H9 (cell line): Measurements from ENCODE around the gene SLC2A2. TPM values are rescaled to one million over a fixed set of nuclear protein-coding genes. Genes with fewer than 3 reads are reported as not detected.

Experiments
- DNase-seq: peaks from one replicate; pipeline ENCODE4 v3.0.0-alpha.2; 2017
- H2AFZ ChIP-seq: one replicate; pipeline ENCODE4 v1.6.1; 2013; ENCODE audit warnings: mild to moderate bottlenecking, low read length, control low read depth, moderate library complexity
- H2AK5ac ChIP-seq: 2 replicates; pipeline ENCODE4 v1.6.1; 2013; ENCODE audit warnings: low read length, control low read depth, mixed read lengths; ENCODE audit not compliant: insufficient read length
- H2BK120ac ChIP-seq: one replicate; pipeline ENCODE4 v1.6.1; 2013; ENCODE audit warnings: low read depth, mild to moderate bottlenecking, low read length, control low read depth, inconsistent platforms; ENCODE audit not compliant: poor library complexity, severe bottlenecking
- H2BK12ac ChIP-seq: 2 replicates; pipeline ENCODE4 v1.6.1; 2013; ENCODE audit warnings: low read length, control low read depth, mixed read lengths, low read depth; ENCODE audit not compliant: insufficient read length
- H2BK15ac ChIP-seq: 2 replicates; pipeline ENCODE4 v1.6.1; 2013; ENCODE audit warnings: low read depth, low read length, control low read depth
- H2BK20ac ChIP-seq: one replicate; pipeline ENCODE4 v1.6.1; 2013; ENCODE audit warnings: low read depth, mild to moderate bottlenecking, low read length, control low read depth, inconsistent platforms; ENCODE audit not compliant: poor library complexity, severe bottlenecking
- H2BK5ac ChIP-seq: 2 replicates; pipeline ENCODE4 v1.6.1; 2013; ENCODE audit warnings: low read length, control low read depth, mixed read lengths; ENCODE audit not compliant: insufficient read length
- H3K14ac ChIP-seq: 2 replicates; pipeline ENCODE4 v1.6.1; 2013; ENCODE audit warnings: low read length, control low read depth; ENCODE audit not compliant: insufficient read depth
- H3K18ac ChIP-seq: 2 replicates; pipeline ENCODE4 v1.6.1; 2013; ENCODE audit warnings: low read depth, mild to moderate bottlenecking, mixed read lengths, low read length, control low read depth; ENCODE audit not compliant: insufficient read length
- H3K23ac ChIP-seq: 2 replicates; pipeline ENCODE4 v1.6.1; 2013; ENCODE audit warnings: low read length, control low read depth, mixed read lengths, low read depth; ENCODE audit not compliant: insufficient read length
- H3K23me2 ChIP-seq: 2 replicates; pipeline ENCODE4 v1.6.1; 2013; ENCODE audit warnings: low read depth, mild to moderate bottlenecking, mixed read lengths, low read length, control low read depth; ENCODE audit not compliant: insufficient read length, poor library complexity, severe bottlenecking
- H3K27ac ChIP-seq: 2 replicates; pipeline ENCODE4 v1.5.1; 2013; ENCODE audit warnings: low read length, control low read depth, mixed read lengths, low read depth; ENCODE audit not compliant: insufficient read length
- H3K27me3 ChIP-seq: 2 replicates; pipeline ENCODE4 v1.6.1; 2013; ENCODE audit warnings: low read length, control low read depth, inconsistent platforms; ENCODE audit not compliant: insufficient read depth
- H3K4ac ChIP-seq: 2 replicates; pipeline ENCODE4 v1.6.1; 2013; ENCODE audit warnings: low read depth, mild to moderate bottlenecking, control low read depth, inconsistent platforms, low read length, moderate library complexity
- H3K4me1 ChIP-seq: 2 replicates; pipeline ENCODE4 v1.6.1; 2013; ENCODE audit warnings: low read length, control low read depth, inconsistent platforms; ENCODE audit not compliant: insufficient read depth
- H3K4me2 ChIP-seq: 2 replicates; pipeline ENCODE4 v1.6.1; 2013; ENCODE audit warnings: low read length, control low read depth, mixed read lengths; ENCODE audit not compliant: insufficient read length, insufficient read depth
- H3K56ac ChIP-seq: 2 replicates; pipeline ENCODE4 v1.6.1; 2013; ENCODE audit warnings: low read depth, mild to moderate bottlenecking, mixed read lengths, low read length, control low read depth; ENCODE audit not compliant: insufficient read length
- H3K79me1 ChIP-seq: 2 replicates; pipeline ENCODE4 v1.6.1; 2013; ENCODE audit warnings: low read depth, mild to moderate bottlenecking, moderate library complexity, low read length, control low read depth, inconsistent platforms; ENCODE audit not compliant: insufficient read depth, poor library complexity, severe bottlenecking
- H3K79me2 ChIP-seq: 2 replicates; pipeline ENCODE4 v1.6.1; 2013; ENCODE audit warnings: low read length, control low read depth, inconsistent platforms; ENCODE audit not compliant: insufficient read depth
- H3K9ac ChIP-seq: 2 replicates; pipeline ENCODE4 v1.6.1; 2013; ENCODE audit warnings: low read length, control low read depth, mixed read lengths; ENCODE audit not compliant: insufficient read length; ENCODE audit errors: extremely low read depth
- H3K9me3 ChIP-seq: one replicate; pipeline ENCODE4 v1.6.1; 2013; ENCODE audit warnings: low read depth, low read length, inconsistent platforms; ENCODE audit not compliant: control insufficient read depth
- H3T11ph ChIP-seq: one replicate; pipeline ENCODE4 v1.6.1; 2013; ENCODE audit warnings: mild to moderate bottlenecking, low read length, control low read depth, inconsistent platforms
- H4K20me1 ChIP-seq: one replicate; pipeline ENCODE4 v1.6.1; 2013; ENCODE audit not compliant: control insufficient read depth, insufficient read length, insufficient read depth
- H4K5ac ChIP-seq: 2 replicates; pipeline ENCODE4 v1.6.1; 2013; ENCODE audit warnings: low read depth, mild to moderate bottlenecking, mixed read lengths, low read length, control low read depth; ENCODE audit not compliant: insufficient read length
- H4K8ac ChIP-seq: replicated peaks from 2 replicates; pipeline ENCODE4 v1.6.1; 2013; ENCODE audit warnings: low read length, control low read depth, mixed read lengths, low read depth; ENCODE audit not compliant: insufficient read length
- H4K91ac ChIP-seq: 2 replicates; pipeline ENCODE4 v1.6.1; 2013; ENCODE audit warnings: low read depth, mild to moderate bottlenecking, moderate library complexity, mixed read lengths, low read length, control low read depth; ENCODE audit not compliant: insufficient read length
- H3K27ac Mint-ChIP-seq, 3 experiments: 2 replicates in 2 of 3; 3 replicates in 1 of 3; pipeline ENCODE4 v1.8.0; 2020 to 2021; ENCODE audit warnings: mixed read lengths in 3 of 3, mild to moderate bottlenecking in 1 of 3, moderate library complexity in 1 of 3
- H3K27me3 Mint-ChIP-seq: 2 replicates; pipeline ENCODE4 v1.8.0; 2021; ENCODE audit warnings: low read depth, mild to moderate bottlenecking, moderate library complexity, mixed read lengths
- H3K36me3 Mint-ChIP-seq, 3 experiments: 2 replicates in 2 of 3; 3 replicates in 1 of 3; pipeline ENCODE4 v1.8.0; 2020 to 2021; ENCODE audit warnings: low read depth in 3 of 3, mixed read lengths in 3 of 3; ENCODE audit not compliant: insufficient read depth in 1 of 3
- H3K4me1 Mint-ChIP-seq, 2 experiments: 2 replicates each; pipeline ENCODE4 v1.8.0; 2020; ENCODE audit warnings: mixed read lengths in 2 of 2
- H3K4me3 Mint-ChIP-seq, 2 experiments: 2 replicates in 1 of 2; 3 replicates in 1 of 2; pipeline ENCODE4 v1.8.0; 2020 to 2021; ENCODE audit warnings: mild to moderate bottlenecking in 2 of 2, mixed read lengths in 2 of 2, moderate library complexity in 1 of 2
- H3K9me3 Mint-ChIP-seq, 2 experiments: 2 replicates in 1 of 2; 3 replicates in 1 of 2; pipeline ENCODE4 v1.8.0; 2020; ENCODE audit warnings: mild to moderate bottlenecking in 2 of 2, mixed read lengths in 2 of 2, moderate library complexity in 1 of 2
- WGBS: extraction: QIAGEN DNeasy Blood & Tissue Kit; methylation state at CpG from one replicate; pipeline ENCODE4 v1.1.7; 2013; ENCODE audit warnings: missing lambda C conversion rate, low lambda C conversion rate, mixed read lengths; ENCODE audit not compliant: insufficient read length; ENCODE audit errors: extremely low coverage; 5-methylcytosine and 5-hydroxymethylcytosine counted together
- total RNA-seq: library from RNA; stranded (reverse); gene quantifications from 2 replicates; pipeline ENCODE4 v1.2.1, GENCODE V29; 2021
- TF ChIP-seq, protein P1 (sequence below): fragments of 200-600 bp; sonication (generic); conservative IDR thresholded peaks from 3 replicates; pipeline ENCODE4 v1.8.0; 2021; ENCODE audit warnings: antibody characterized with exemption, mild to moderate bottlenecking

Gene SLC2A2
- total RNA-seq, 1 experiment from 2014 or later = not detected

DNA sequence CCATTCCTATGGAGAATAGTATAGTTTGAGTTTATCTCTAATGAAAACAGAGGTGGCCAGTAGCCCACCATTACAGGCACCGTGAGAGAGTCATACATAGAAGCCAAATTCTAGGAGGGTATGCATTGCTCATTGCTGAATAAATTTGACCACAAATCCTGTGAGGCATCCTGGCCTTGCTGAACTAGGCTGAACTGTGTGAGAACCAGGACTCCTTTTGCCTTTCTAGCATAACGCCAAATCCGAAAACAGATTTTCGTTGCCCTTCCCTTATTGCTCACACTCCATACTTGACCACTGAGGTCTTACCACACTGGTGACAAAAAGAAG, 50.4 kb downstream of the SLC2A2 start:
- Histone ChIP-seq H2BK5ac (no peak overlapping the region), H2AFZ (no peak overlapping the region), H4K8ac (no peak overlapping the region), H3K56ac (no peak overlapping the region), H3T11ph (no peak overlapping the region), H3K4me1 (no peaks in the 10 kb centered on the region), H3K27ac (no peak overlapping the region), H3K18ac (no peak overlapping the region), H3K4me2 (no peak overlapping the region), H2BK12ac (no peak overlapping the region), H4K20me1 (no peaks in the 10 kb centered on the region), H3K14ac (no peak overlapping the region), H4K5ac (no peak overlapping the region), H2BK20ac (no peak overlapping the region), H3K79me1 (no peaks in the 10 kb centered on the region), H2BK120ac (no peak overlapping the region), H4K91ac (no peak overlapping the region), H3K79me2 (no peaks in the 10 kb centered on the region), H2BK15ac (no peak overlapping the region), H3K27me3 (no peaks in the 10 kb centered on the region), H3K23me2 (no peaks in the 10 kb centered on the region), H3K9ac (no peak overlapping the region), H3K9me3 (no peaks in the 10 kb centered on the region), H2AK5ac (no peak overlapping the region), H3K23ac (no peak overlapping the region), H3K4ac (no peak overlapping the region)
- Mint-ChIP-seq H3K36me3 (no peaks in the 10 kb centered on the region), H3K27ac (no peak overlapping the region), H3K9me3 (no peaks in the 10 kb centered on the region), H3K4me3 (no peak overlapping the region), H3K27me3 (no peaks in the 10 kb centered on the region; the same call in 1 of the 2 replicates), H3K4me1 (peaks cover 6 to 7% of the 10 kb centered on the region in 2 experiments; a peak in 3 of 4 replicates)
- WGBS = no CpG with 5 or more reads among the region's 4 CpGs
- no peak for DNase-seq
- TF ChIP-seq, protein P1, sequence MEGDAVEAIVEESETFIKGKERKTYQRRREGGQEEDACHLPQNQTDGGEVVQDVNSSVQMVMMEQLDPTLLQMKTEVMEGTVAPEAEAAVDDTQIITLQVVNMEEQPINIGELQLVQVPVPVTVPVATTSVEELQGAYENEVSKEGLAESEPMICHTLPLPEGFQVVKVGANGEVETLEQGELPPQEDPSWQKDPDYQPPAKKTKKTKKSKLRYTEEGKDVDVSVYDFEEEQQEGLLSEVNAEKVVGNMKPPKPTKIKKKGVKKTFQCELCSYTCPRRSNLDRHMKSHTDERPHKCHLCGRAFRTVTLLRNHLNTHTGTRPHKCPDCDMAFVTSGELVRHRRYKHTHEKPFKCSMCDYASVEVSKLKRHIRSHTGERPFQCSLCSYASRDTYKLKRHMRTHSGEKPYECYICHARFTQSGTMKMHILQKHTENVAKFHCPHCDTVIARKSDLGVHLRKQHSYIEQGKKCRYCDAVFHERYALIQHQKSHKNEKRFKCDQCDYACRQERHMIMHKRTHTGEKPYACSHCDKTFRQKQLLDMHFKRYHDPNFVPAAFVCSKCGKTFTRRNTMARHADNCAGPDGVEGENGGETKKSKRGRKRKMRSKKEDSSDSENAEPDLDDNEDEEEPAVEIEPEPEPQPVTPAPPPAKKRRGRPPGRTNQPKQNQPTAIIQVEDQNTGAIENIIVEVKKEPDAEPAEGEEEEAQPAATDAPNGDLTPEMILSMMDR = no peak
